ENCODE measurements around the gene GNS. TPM values are rescaled to one million over a fixed set of nuclear protein-coding genes. Genes with fewer than 3 reads are reported as not detected.
"Not testable (repeated sequence)": the region's sequence is repeated elsewhere in the genome, so short reads cannot be mapped to it uniquely, and the experiment has no call there.

The GNS gene
- polyA plus RNA-seq, 1 donor from 2014 or later: 39.0 TPM

DNA sequence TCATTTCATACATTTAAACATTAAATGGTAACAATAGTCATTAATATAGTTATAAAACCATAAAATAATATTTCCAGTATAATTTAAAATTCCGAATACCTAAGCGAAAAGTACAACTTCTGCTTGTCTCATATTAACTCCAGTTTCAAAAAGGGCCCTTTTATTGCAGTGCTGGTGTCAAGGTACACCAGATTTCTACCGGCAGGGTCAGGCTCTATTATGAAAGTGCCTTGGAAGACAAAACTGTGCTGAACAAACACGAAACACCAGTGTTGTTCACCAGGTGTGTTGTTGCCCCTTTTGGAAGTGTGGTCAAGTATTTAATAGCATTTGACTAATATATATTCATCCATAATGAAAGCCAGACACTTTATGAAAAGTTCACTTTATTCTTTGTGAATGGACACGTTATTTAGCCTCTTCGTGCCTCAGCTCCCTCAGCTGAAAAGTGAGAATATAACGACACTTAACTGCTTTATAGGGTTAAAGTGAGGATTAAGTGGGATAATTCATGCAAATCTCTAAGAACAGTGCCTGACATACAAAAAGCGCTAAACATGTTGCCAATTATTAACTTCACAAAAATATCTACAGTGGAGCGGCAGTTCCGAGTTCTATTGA, 20.3 kb upstream of the GNS start:
- TF ChIP-seq POLR2AphosphoS5 (IDR thresholded peaks at IDR 0.05) (no peak), MXI1 (conservative IDR thresholded peaks at IDR 0.05; ENCODE audit: poor library complexity, severe bottlenecking) (no peak), EZH2 (IDR thresholded peaks at IDR 0.05; ENCODE audit: borderline replicate concordance, insufficient read depth, low read length, poor library complexity, severe bottlenecking) (no peak), TAF1 (IDR thresholded peaks at IDR 0.05; ENCODE audit: low read depth) (no peak), EP300 (conservative IDR thresholded peaks at IDR 0.05; ENCODE audit: poor library complexity, severe bottlenecking) (no peak), SMC3 (conservative IDR thresholded peaks at IDR 0.05; ENCODE audit: poor library complexity) (no peak), RAD21 (conservative IDR thresholded peaks at IDR 0.05) (no peak)
- TF ChIP-seq, protein P1, sequence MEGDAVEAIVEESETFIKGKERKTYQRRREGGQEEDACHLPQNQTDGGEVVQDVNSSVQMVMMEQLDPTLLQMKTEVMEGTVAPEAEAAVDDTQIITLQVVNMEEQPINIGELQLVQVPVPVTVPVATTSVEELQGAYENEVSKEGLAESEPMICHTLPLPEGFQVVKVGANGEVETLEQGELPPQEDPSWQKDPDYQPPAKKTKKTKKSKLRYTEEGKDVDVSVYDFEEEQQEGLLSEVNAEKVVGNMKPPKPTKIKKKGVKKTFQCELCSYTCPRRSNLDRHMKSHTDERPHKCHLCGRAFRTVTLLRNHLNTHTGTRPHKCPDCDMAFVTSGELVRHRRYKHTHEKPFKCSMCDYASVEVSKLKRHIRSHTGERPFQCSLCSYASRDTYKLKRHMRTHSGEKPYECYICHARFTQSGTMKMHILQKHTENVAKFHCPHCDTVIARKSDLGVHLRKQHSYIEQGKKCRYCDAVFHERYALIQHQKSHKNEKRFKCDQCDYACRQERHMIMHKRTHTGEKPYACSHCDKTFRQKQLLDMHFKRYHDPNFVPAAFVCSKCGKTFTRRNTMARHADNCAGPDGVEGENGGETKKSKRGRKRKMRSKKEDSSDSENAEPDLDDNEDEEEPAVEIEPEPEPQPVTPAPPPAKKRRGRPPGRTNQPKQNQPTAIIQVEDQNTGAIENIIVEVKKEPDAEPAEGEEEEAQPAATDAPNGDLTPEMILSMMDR (IDR thresholded peaks at IDR 0.05; ENCODE audit: poor library complexity, severe bottlenecking): no peak
- TF ChIP-seq, protein P2, sequence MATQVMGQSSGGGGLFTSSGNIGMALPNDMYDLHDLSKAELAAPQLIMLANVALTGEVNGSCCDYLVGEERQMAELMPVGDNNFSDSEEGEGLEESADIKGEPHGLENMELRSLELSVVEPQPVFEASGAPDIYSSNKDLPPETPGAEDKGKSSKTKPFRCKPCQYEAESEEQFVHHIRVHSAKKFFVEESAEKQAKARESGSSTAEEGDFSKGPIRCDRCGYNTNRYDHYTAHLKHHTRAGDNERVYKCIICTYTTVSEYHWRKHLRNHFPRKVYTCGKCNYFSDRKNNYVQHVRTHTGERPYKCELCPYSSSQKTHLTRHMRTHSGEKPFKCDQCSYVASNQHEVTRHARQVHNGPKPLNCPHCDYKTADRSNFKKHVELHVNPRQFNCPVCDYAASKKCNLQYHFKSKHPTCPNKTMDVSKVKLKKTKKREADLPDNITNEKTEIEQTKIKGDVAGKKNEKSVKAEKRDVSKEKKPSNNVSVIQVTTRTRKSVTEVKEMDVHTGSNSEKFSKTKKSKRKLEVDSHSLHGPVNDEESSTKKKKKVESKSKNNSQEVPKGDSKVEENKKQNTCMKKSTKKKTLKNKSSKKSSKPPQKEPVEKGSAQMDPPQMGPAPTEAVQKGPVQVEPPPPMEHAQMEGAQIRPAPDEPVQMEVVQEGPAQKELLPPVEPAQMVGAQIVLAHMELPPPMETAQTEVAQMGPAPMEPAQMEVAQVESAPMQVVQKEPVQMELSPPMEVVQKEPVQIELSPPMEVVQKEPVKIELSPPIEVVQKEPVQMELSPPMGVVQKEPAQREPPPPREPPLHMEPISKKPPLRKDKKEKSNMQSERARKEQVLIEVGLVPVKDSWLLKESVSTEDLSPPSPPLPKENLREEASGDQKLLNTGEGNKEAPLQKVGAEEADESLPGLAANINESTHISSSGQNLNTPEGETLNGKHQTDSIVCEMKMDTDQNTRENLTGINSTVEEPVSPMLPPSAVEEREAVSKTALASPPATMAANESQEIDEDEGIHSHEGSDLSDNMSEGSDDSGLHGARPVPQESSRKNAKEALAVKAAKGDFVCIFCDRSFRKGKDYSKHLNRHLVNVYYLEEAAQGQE (IDR thresholded peaks at IDR 0.05; ENCODE audit: borderline replicate concordance): no peak
- peaks cover 28% of the 10 kb centered on the region for H3K27me3 ChIP-seq (ENCODE audit: insufficient read depth, low read depth, low read length)
- no peak overlapping the region for H3K4me3 ChIP-seq (ENCODE audit: low read length)

DNA sequence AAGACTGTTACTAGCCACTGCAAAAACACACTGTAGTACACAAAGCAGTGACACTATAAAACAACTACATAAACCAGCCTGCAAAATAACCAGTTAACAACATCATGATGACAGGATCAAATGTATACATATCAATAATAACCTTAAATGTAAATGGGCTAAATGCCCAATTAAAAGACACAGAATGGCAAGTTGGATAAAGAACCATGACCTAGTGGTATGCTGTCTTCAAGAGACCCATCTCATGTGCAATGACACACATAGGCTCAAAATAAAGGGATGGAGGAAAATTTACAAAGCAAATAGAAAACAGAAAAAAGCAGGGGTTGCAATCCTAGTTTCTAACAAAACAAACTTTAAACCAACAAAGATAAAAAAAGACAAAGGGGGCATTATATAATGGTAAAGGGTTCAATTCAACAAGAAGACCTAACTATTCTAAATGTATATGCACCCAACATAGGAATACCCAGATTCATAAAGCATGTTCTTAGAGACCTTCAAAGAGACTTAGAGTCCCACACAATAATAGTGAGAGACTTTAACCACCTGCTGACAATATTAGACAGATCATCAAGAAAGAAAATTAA, 16.0 kb upstream of the GNS start:
- peaks cover 10% of the 10 kb centered on the region for H3K27me3 ChIP-seq (ENCODE audit: insufficient read depth, low read depth, low read length)
- H3K4me2 ChIP-seq (ENCODE audit: low read length); H3K27ac ChIP-seq (ENCODE audit: low read length); H4K20me1 ChIP-seq (ENCODE audit: insufficient read depth); H3K9me3 ChIP-seq (ENCODE audit: low read length); H3F3A ChIP-seq (ENCODE audit: insufficient read depth, low read length, poor library complexity, severe bottlenecking); H3K9ac ChIP-seq (ENCODE audit: low read length); H2AFZ ChIP-seq (ENCODE audit: low read depth, low read length); H3K79me2 ChIP-seq (replicated peaks; ENCODE audit: insufficient read depth, low read length); H3K4me3 ChIP-seq (ENCODE audit: low read length); H3K9me2 ChIP-seq (ENCODE audit: insufficient read depth, low read length); H3K36me3 ChIP-seq (ENCODE audit: insufficient read depth, low read length): not testable (repeated sequence)

More for the DNA sequence above, 20.3 kb upstream of the GNS start:
- H3K9me3 ChIP-seq (ENCODE audit: low read length): peaks cover 6% of the 10 kb centered on the region
- H4K20me1 ChIP-seq (ENCODE audit: insufficient read depth): no peaks in the 10 kb centered on the region
- H3K4me2 ChIP-seq (ENCODE audit: low read length): no peak overlapping the region
- no peak overlapping the region for H3K27ac ChIP-seq (ENCODE audit: low read length)
- H3F3A ChIP-seq (ENCODE audit: insufficient read depth, low read length, poor library complexity, severe bottlenecking): peaks cover 3% of the 10 kb centered on the region
- no peaks in the 10 kb centered on the region for H3K36me3 ChIP-seq (ENCODE audit: insufficient read depth, low read length)
- no peak overlapping the region for H3K9ac ChIP-seq (ENCODE audit: low read length)
- no peaks in the 10 kb centered on the region for H3K9me2 ChIP-seq (ENCODE audit: insufficient read depth, low read length)
- no peaks in the 10 kb centered on the region for H3K79me2 ChIP-seq (replicated peaks; ENCODE audit: insufficient read depth, low read length)
- no peak overlapping the region for H2AFZ ChIP-seq (ENCODE audit: low read depth, low read length)
